B cell (primary cell): ENCODE data around the gene NDST1.

ENCODE experiments used
- CTCF ChIP-seq: fragments of 200-600 bp; IDR thresholded peaks from one replicate; pipeline ENCODE4 v1.8.0; 2022; ENCODE audit warnings: antibody characterized with exemption, mild to moderate bottlenecking
- EZH2 ChIP-seq: IDR thresholded peaks from 2 replicates; pipeline ENCODE4 v1.6.1; 2012; ENCODE audit warnings: borderline replicate concordance, low read depth, mild to moderate bottlenecking, moderate library complexity, low read length; ENCODE audit not compliant: insufficient read depth, poor library complexity, severe bottlenecking

GRCh38 chr5:150567031-150567717 lies 59.2 kb downstream of the NDST1 start:
- no peak for TF ChIP-seq CTCF
- no peak for TF ChIP-seq EZH2
